Ovary (tissue), 9 donors: ENCODE measurements around the gene PHPT1. TPM values are rescaled to one million over a fixed set of nuclear protein-coding genes. Genes with fewer than 3 reads are reported as not detected.
"Not testable (repeated sequence)": the region's sequence is repeated elsewhere in the genome, so short reads cannot be mapped to it uniquely, and the experiment has no call there.

Source experiments
- DNase-seq, 5 donors: peaks; one replicate each; pipeline ENCODE4 v3.0.0-alpha.2; 2019 to 2020
- H3K27ac ChIP-seq, 2 donors: fragments of 200-600 bp; one replicate each; pipeline versions ENCODE4 v1.5.1 to v1.8.0; 2019 to 2022
- H3K27me3 ChIP-seq: fragments of 200-600 bp; one replicate; pipeline ENCODE4 v1.8.0; 2022
- H3K36me3 ChIP-seq: fragments of 200-600 bp; sonication (generic); one replicate; pipeline ENCODE4 v1.5.1; 2019
- H3K4me1 ChIP-seq: one replicate; pipeline ENCODE4 v1.8.1; 2013; ENCODE audit warnings: mild to moderate bottlenecking, moderate library complexity; ENCODE audit not compliant: insufficient read depth
- H3K4me3 ChIP-seq: fragments of 200-600 bp; sonication (generic); one replicate; pipeline ENCODE4 v1.5.1; 2017
- H3K9me3 ChIP-seq, 2 donors: fragments of 200-600 bp in 1 of 2; sonication (generic) in 1 of 2; one replicate each; pipeline versions ENCODE4 v1.5.1 to v1.8.1; 2013 to 2019; ENCODE audit warnings: mild to moderate bottlenecking in 1 of 2, moderate library complexity in 1 of 2
- CTCF ChIP-seq, 3 donors: fragments of 450-650 bp in 2 of 3; fragments of 200-600 bp in 1 of 3; IDR thresholded peaks; one replicate each; pipeline versions ENCODE4 v1.5.1 to v1.8.0; 2016 to 2022; ENCODE audit warnings: antibody characterized with exemption in 3 of 3, mild to moderate bottlenecking in 1 of 3
- EP300 ChIP-seq: sonication (generic); formaldehyde crosslinking; IDR thresholded peaks from one replicate; pipeline ENCODE4 v1.6.1; 2017; ENCODE audit warnings: antibody characterized with exemption
- POLR2A ChIP-seq: fragments of 450-650 bp; IDR thresholded peaks from one replicate; pipeline ENCODE4 v1.6.1; 2017; ENCODE audit warnings: antibody characterized with exemption, mild to moderate bottlenecking, moderate library complexity
- WGBS, 3 donors: extraction: QIAGEN DNeasy Blood & Tissue Kit in 1 of 3; methylation state at CpG; one replicate each; pipeline versions ENCODE4 v1.1.5 to v1.1.7; 2013 to 2017; 5-methylcytosine and 5-hydroxymethylcytosine counted together
- intact Hi-C, 4 donors: fragments of 100-400 bp; cut with DNase I; formaldehyde crosslinking; loops; one replicate each; pipeline versions ENCODE4 v1.11.0 to v1.15.1; 2022 to 2023
- polyA plus RNA-seq, 2 donors: library from polyadenylated mRNA; stranded (reverse); fragments of 200-250 nt in 1 of 2; fragments of 350-450 nt in 1 of 2; fragmentation: Illumina TruSeq in 1 of 2; extraction: RNeasy Lipid Tissue Mini Kit (QIAGEN cat#74804) in 1 of 2; gene quantifications; one replicate each; pipeline ENCODE4 v1.2.3, GENCODE V29; 2013 to 2014
- total RNA-seq, 7 donors: library from RNA; depleted of rRNA in 2 of 7; stranded (reverse); fragments of >200 nt in 2 of 7; fragmentation: NEBNext Ultra II Directional in 3 of 7; extraction: Animal tissue kit (Norgen Biotek cat#: 25700) in 3 of 7; gene quantifications; one replicate each; pipeline versions ENCODE4 v1.1.0 to v1.2.4, GENCODE V29; 2016 to 2023
- donor health status: DM: no; HTN: no; CAD: no; lungs with moderate emphysema.
- donor health status: DM: no; HTN: no; CAD: no.
- donor health status: Bipolar disorder and iron deficiency.
- donor health status: DM: yes; HTN: yes; CAD: no.
- donor health status: DM: no; HTN: no; CAD: no.
- donor health status: DM: yes; HTN: yes; CAD: no.

PHPT1 gene
- total and polyA plus RNA-seq, 9 donors = 18.1 to 132 (median 76.8) TPM

GRCh38 chr9:136868644-136869043, 19.4 kb downstream of the PHPT1 start:
- 91 to 95% (median 92%) methylated on average over 11 of the region's 11 CpGs for WGBS, 3 donors
- H3K4me1 ChIP-seq = peaks cover 8% of the 10 kb centered on the region
- no peak overlapping the region for H3K4me3 ChIP-seq
- no peaks in the 10 kb centered on the region for H3K36me3 ChIP-seq
- H3K9me3 ChIP-seq = no peaks in the 10 kb centered on the region
- no peak overlapping the region for H3K27ac ChIP-seq
- DNase-seq = no peak
- intact Hi-C loops = no loop called here
- TF ChIP-seq CTCF (IDR thresholded peaks at IDR 0.05) (no peak), POLR2A (no peak), EP300 (no peak)
- H3K27me3 ChIP-seq = no peaks in the 10 kb centered on the region

GRCh38 chr9:136869611-136870010, 20.4 kb downstream of the PHPT1 start:
- 89 to 94% (median 93%) methylated on average over 2 of the region's 2 CpGs for WGBS, 3 donors
- H3K4me1 ChIP-seq, H3K36me3 ChIP-seq, H3K27me3 ChIP-seq, H3K4me3 ChIP-seq, intact Hi-C loops, DNase-seq, H3K27ac ChIP-seq, H3K9me3 ChIP-seq: not testable (repeated sequence)

GRCh38 chr9:136875155-136875554, 25.9 kb downstream of the PHPT1 start:
- WGBS, 3 donors = 87 to 92% (median 90%) methylated on average over 6 of the region's 6 CpGs
- Histone ChIP-seq H3K4me3 (no peak overlapping the region), H3K27me3 (no peaks in the 10 kb centered on the region), H3K4me1 (no peaks in the 10 kb centered on the region), H3K27ac (no peak overlapping the region), H3K9me3 (no peaks in the 10 kb centered on the region), H3K36me3 (no peaks in the 10 kb centered on the region)
- DNase-seq = no peak
- intact Hi-C loops = no loop called here
- TF ChIP-seq CTCF (IDR thresholded peaks at IDR 0.05) (no peak), POLR2A (no peak), EP300 (no peak)

GRCh38 chr9:136876476-136876875, 27.3 kb downstream of the PHPT1 start:
- DNase-seq = no peak
- Histone ChIP-seq H3K27ac (no peak overlapping the region), H3K4me1 (no peaks in the 10 kb centered on the region), H3K9me3 (no peaks in the 10 kb centered on the region), H3K36me3 (no peaks in the 10 kb centered on the region), H3K4me3 (no peak overlapping the region), H3K27me3 (no peaks in the 10 kb centered on the region)
- intact Hi-C loops = no loop called here
- WGBS, 3 donors = 80 to 85% (median 83%) methylated on average over 5 of the region's 5 CpGs
- TF ChIP-seq CTCF (IDR thresholded peaks at IDR 0.05) (no peak), EP300 (no peak), POLR2A (no peak)

GRCh38 chr9:136880651-136881050, 31.4 kb downstream of the PHPT1 start:
- intact Hi-C loops = no loop called here
- H3K36me3 ChIP-seq = no peaks in the 10 kb centered on the region

More at GRCh38 chr9:136880651-136881050, 31.4 kb downstream of the PHPT1 start:
- no peak overlapping the region for H3K27ac ChIP-seq
- H3K9me3 ChIP-seq = no peaks in the 10 kb centered on the region
- no peak overlapping the region for H3K4me3 ChIP-seq
- no peak for DNase-seq
- no peaks in the 10 kb centered on the region for H3K27me3 ChIP-seq
- TF ChIP-seq CTCF (IDR thresholded peaks at IDR 0.05) = no peak
- no peak for TF ChIP-seq POLR2A
- no peak for TF ChIP-seq EP300
- WGBS, 3 donors = 77 to 79% (median 79%) methylated on average over 11 of the region's 11 CpGs
- H3K4me1 ChIP-seq = no peaks in the 10 kb centered on the region
